WTC11 (cell line): ENCODE results near the gene DYSF. TPM values are rescaled to one million over a fixed set of nuclear protein-coding genes. Genes with fewer than 3 reads are reported as not detected.

ENCODE experiments used
- ATAC-seq: fragments of 200-7000 bp; cut with Tn5 transposase; 2 replicates; pipeline ENCODE4 v1.10.0; 2021; ENCODE audit warnings: mild to moderate bottlenecking, moderate library complexity
- CTCF ChIA-PET: fragments of 300-600 bp; sonication (Branson Sonifier 250); formaldehyde crosslinking; loops from one replicate; lab custom pipeline; 2021; ENCODE audit warnings: antibody characterized with exemption; lab: Charles Lee
- POLR2A ChIA-PET: fragments of 350-600 bp; sonication (Branson Sonifier 250); formaldehyde crosslinking; loops from one replicate; lab custom pipeline; 2021; ENCODE audit warnings: antibody characterized with exemption; lab: Charles Lee
- DNase-seq: peaks from one replicate; pipeline ENCODE4 v3.0.0; 2021; ENCODE audit warnings: low spot score
- H3K27ac Mint-ChIP-seq: 2 replicates; pipeline ENCODE4 v1.8.0; 2021; ENCODE audit warnings: mixed read lengths
- H3K27me3 Mint-ChIP-seq: 2 replicates; pipeline ENCODE4 v1.8.0; 2021; ENCODE audit warnings: low read depth, mild to moderate bottlenecking, moderate library complexity, mixed read lengths
- H3K36me3 Mint-ChIP-seq: 2 replicates; pipeline ENCODE4 v1.8.0; 2021; ENCODE audit warnings: mixed read lengths
- H3K4me1 Mint-ChIP-seq: 2 replicates; pipeline ENCODE4 v1.8.0; 2022; ENCODE audit warnings: mixed read lengths
- H3K4me3 Mint-ChIP-seq: 2 replicates; pipeline ENCODE4 v1.8.0; 2021; ENCODE audit warnings: mild to moderate bottlenecking, moderate library complexity, mixed read lengths
- H3K9me3 Mint-ChIP-seq: 2 replicates; pipeline ENCODE4 v1.8.0; 2021; ENCODE audit warnings: mixed read lengths
- AR ChIP-seq: fragments of 250-450 bp; sonication (Bioruptor Pico); IDR thresholded peaks from 2 replicates; pipeline ENCODE4 v1.9.0; 2021; ENCODE audit warnings: mild to moderate bottlenecking
- ATF3 ChIP-seq: sonication (generic); formaldehyde crosslinking; conservative IDR thresholded peaks from 2 replicates; pipeline ENCODE4 v1.8.1; 2022; ENCODE audit warnings: mild to moderate bottlenecking, missing genetic modification reagents
- ATF6 ChIP-seq: sonication (generic); formaldehyde crosslinking; IDR thresholded peaks from 2 replicates; pipeline ENCODE4 v1.8.1; 2023; ENCODE audit warnings: mild to moderate bottlenecking, missing genetic modification reagents
- CBFB ChIP-seq: sonication (generic); formaldehyde crosslinking; IDR thresholded peaks from 2 replicates; pipeline ENCODE4 v1.8.1; 2022; ENCODE audit warnings: mild to moderate bottlenecking, low read depth, missing genetic modification reagents
- E2F4 ChIP-seq: sonication (generic); formaldehyde crosslinking; IDR thresholded peaks from 2 replicates; pipeline ENCODE4 v1.8.1; 2022; ENCODE audit warnings: low read depth, mild to moderate bottlenecking, moderate library complexity, missing genetic modification reagents, borderline replicate concordance
- ERG ChIP-seq: fragments of 250-450 bp; sonication (Bioruptor Pico); IDR thresholded peaks from 2 replicates; pipeline ENCODE4 v1.8.0; 2021; ENCODE audit warnings: mild to moderate bottlenecking
- FOXK1 ChIP-seq: sonication (generic); formaldehyde crosslinking; IDR thresholded peaks from 2 replicates; pipeline ENCODE4 v1.8.0; 2022; ENCODE audit warnings: mild to moderate bottlenecking, moderate library complexity, missing genetic modification reagents
- GABPB1 ChIP-seq: sonication (generic); formaldehyde crosslinking; IDR thresholded peaks from 2 replicates; pipeline ENCODE4 v1.8.1; 2023; ENCODE audit warnings: mild to moderate bottlenecking, missing genetic modification reagents
- JAZF1 ChIP-seq: fragments of 250-450 bp; sonication (Bioruptor Pico); IDR thresholded peaks from 2 replicates; pipeline ENCODE4 v1.9.0; 2021; ENCODE audit warnings: moderate library complexity, mild to moderate bottlenecking, inconsistent platforms
- JUN ChIP-seq: sonication (generic); formaldehyde crosslinking; IDR thresholded peaks from 2 replicates; pipeline ENCODE4 v1.8.0; 2023; ENCODE audit warnings: mild to moderate bottlenecking, missing genetic modification reagents
- MYBL2 ChIP-seq: sonication (generic); formaldehyde crosslinking; IDR thresholded peaks from 2 replicates; pipeline ENCODE4 v1.8.1; 2023; ENCODE audit warnings: mild to moderate bottlenecking, moderate library complexity, missing genetic modification reagents
- NR2C2 ChIP-seq: sonication (generic); formaldehyde crosslinking; IDR thresholded peaks from 2 replicates; pipeline ENCODE4 v1.8.0; 2022; ENCODE audit warnings: mild to moderate bottlenecking, missing genetic modification reagents
- TEAD1 ChIP-seq: sonication (generic); formaldehyde crosslinking; IDR thresholded peaks from 2 replicates; pipeline ENCODE4 v1.8.0; 2022; ENCODE audit warnings: mild to moderate bottlenecking, missing genetic modification reagents
- TEAD4 ChIP-seq: sonication (generic); formaldehyde crosslinking; IDR thresholded peaks from 2 replicates; pipeline ENCODE4 v1.8.0; 2022; ENCODE audit warnings: mild to moderate bottlenecking, missing genetic modification reagents
- ZBTB43 ChIP-seq: sonication (generic); formaldehyde crosslinking; IDR thresholded peaks from 2 replicates; pipeline ENCODE4 v1.8.1; 2023; ENCODE audit warnings: mild to moderate bottlenecking, missing genetic modification reagents
- ZMAT4 ChIP-seq: fragments of 250-450 bp; sonication (Bioruptor Pico); IDR thresholded peaks from 2 replicates; pipeline ENCODE4 v1.9.0; 2021; ENCODE audit warnings: mild to moderate bottlenecking
- ZNF121 ChIP-seq: sonication (generic); formaldehyde crosslinking; IDR thresholded peaks from 2 replicates; pipeline ENCODE4 v1.8.0; 2023; ENCODE audit warnings: missing genetic modification reagents
- ZNF317 ChIP-seq: sonication (generic); formaldehyde crosslinking; IDR thresholded peaks from 2 replicates; pipeline ENCODE4 v1.8.1; 2023; ENCODE audit warnings: low read depth, mild to moderate bottlenecking, moderate library complexity, missing genetic modification reagents, borderline replicate concordance
- total RNA-seq: library from RNA; stranded (reverse); gene quantifications from 3 replicates; pipeline ENCODE4 v1.2.3, GENCODE V29; 2021

The DYSF gene
- total RNA-seq, 1 experiment from 2014 or later, result 14.8 TPM

GRCh38 chr2:71618327-71619113 is 165.2 kb downstream of the DYSF start:
- Mint-ChIP-seq H3K36me3 (no peaks in the 10 kb centered on the region), H3K4me3 (no peak overlapping the region), H3K27ac (no peak overlapping the region), H3K9me3 (no peaks in the 10 kb centered on the region), H3K27me3 (no peaks in the 10 kb centered on the region), H3K4me1 (no peaks in the 10 kb centered on the region)
- ChIA-PET CTCF (interaction anchor here (1.0 kb wide), 1 partner anchor 61 kb away, joined by 3 read pairs; no protein-coding TSS in a partner anchor), POLR2A (no interaction called here)
- DNase-seq (no peak), ATAC-seq (peak; percentile 59)
- TF ChIP-seq ZBTB43 (CRISPR knock-in tag), result no peak

- POLR2A ChIA-PET, result no interaction called here
- DNase-seq, result no peak
- H3K4me1 Mint-ChIP-seq, result no peaks in the 10 kb centered on the region
- no peak for TF ChIP-seq JAZF1 (CRISPR knock-in tag)
- TF ChIP-seq FOXK1, result no peak
- TF ChIP-seq ATF3 (CRISPR knock-in tag), result no peak
- TF ChIP-seq ATF6 (CRISPR knock-in tag), result no peak
- TF ChIP-seq JUN, result no peak
- TF ChIP-seq TEAD4 (CRISPR knock-in tag), result no peak
- no peak for TF ChIP-seq ZBTB43 (CRISPR knock-in tag)
- TF ChIP-seq, all 79 proteins: peak for 0
- CTCF ChIA-PET, result interaction anchor here (1.0 kb wide), 1 partner anchor 62 kb away, joined by 3 read pairs; no protein-coding TSS in a partner anchor
- no peak for ATAC-seq
- H3K9me3 Mint-ChIP-seq, result no peaks in the 10 kb centered on the region
- H3K27me3 Mint-ChIP-seq, result no peaks in the 10 kb centered on the region
- H3K36me3 Mint-ChIP-seq, result no peaks in the 10 kb centered on the region
- H3K27ac Mint-ChIP-seq, result no peak overlapping the region
- H3K4me3 Mint-ChIP-seq, result no peak overlapping the region
Measured at GRCh38 chr2:71619230-71619741, 165.9 kb downstream of the DYSF start.

- H3K27ac Mint-ChIP-seq, result no peak overlapping the region; the same call in 1 of the 2 replicates
- H3K27me3 Mint-ChIP-seq, result no peaks in the 10 kb centered on the region
- ChIA-PET POLR2A (no interaction called here), CTCF (no interaction called here)
- no peak for ATAC-seq
- H3K4me3 Mint-ChIP-seq, result no peak overlapping the region
- H3K9me3 Mint-ChIP-seq, result no peaks in the 10 kb centered on the region
- no peaks in the 10 kb centered on the region for H3K4me1 Mint-ChIP-seq
- H3K36me3 Mint-ChIP-seq, result no peaks in the 10 kb centered on the region
- no peak for DNase-seq
- TF ChIP-seq ZNF317 (CRISPR knock-in tag) (no peak), ZMAT4 (CRISPR knock-in tag) (no peak), ERG (CRISPR knock-in tag) (no peak), E2F4 (no peak), MYBL2 (CRISPR knock-in tag) (no peak), ATF3 (CRISPR knock-in tag) (no peak), TEAD1 (CRISPR knock-in tag) (no peak), CBFB (CRISPR knock-in tag) (no peak), AR (no peak), TEAD4 (CRISPR knock-in tag) (no peak), GABPB1 (no peak), NR2C2 (CRISPR knock-in tag) (no peak), ZNF121 (no peak)
Measured at GRCh38 chr2:71620116-71620515, 166.8 kb downstream of the DYSF start.
